ENCODE results near the gene PRKG1. TPM values are rescaled to one million over a fixed set of nuclear protein-coding genes. Genes with fewer than 3 reads are reported as not detected.

Gene PRKG1
- total RNA-seq, 1 experiment from 2014 or later, result 136 TPM

GRCh38 chr10:52043811-52044210 is 969.5 kb downstream of the PRKG1 start:
- in situ Hi-C loops (cut with HindIII; ENCODE audit: low sequenced_read_pairs), result no loop called here
- no peak for DNase-seq (ENCODE audit: low spot score)

GRCh38 chr10:52048051-52048450 is 973.8 kb downstream of the PRKG1 start:
- no peak for DNase-seq (ENCODE audit: low spot score)
- in situ Hi-C loops (cut with HindIII; ENCODE audit: low sequenced_read_pairs), result no loop called here

GRCh38 chr10:52050429-52051047 is 976.3 kb downstream of the PRKG1 start:
- no peak for DNase-seq (ENCODE audit: low spot score)
- in situ Hi-C loops (cut with HindIII; ENCODE audit: low sequenced_read_pairs), result no loop called here

- in situ Hi-C loops (cut with HindIII; ENCODE audit: low sequenced_read_pairs), result no loop called here
- DNase-seq (ENCODE audit: low spot score), result no peak
Measured at GRCh38 chr10:52053497-52053896, 979.2 kb downstream of the PRKG1 start.

GRCh38 chr10:52056291-52056690 is 982.0 kb downstream of the PRKG1 start:
- no peak for DNase-seq (ENCODE audit: low spot score)
- in situ Hi-C loops (cut with HindIII; ENCODE audit: low sequenced_read_pairs), result no loop called here

GRCh38 chr10:52059089-52059488 is 984.8 kb downstream of the PRKG1 start:
- in situ Hi-C loops (cut with HindIII; ENCODE audit: low sequenced_read_pairs), result no loop called here
- DNase-seq (ENCODE audit: low spot score), result no peak

GRCh38 chr10:52063159-52063558 is 988.9 kb downstream of the PRKG1 start:
- no peak for DNase-seq (ENCODE audit: low spot score)
- in situ Hi-C loops (cut with HindIII; ENCODE audit: low sequenced_read_pairs), result no loop called here

- in situ Hi-C loops (cut with HindIII; ENCODE audit: low sequenced_read_pairs), result no loop called here
- no peak for DNase-seq (ENCODE audit: low spot score)
Measured at GRCh38 chr10:52064084-52064845, 990.0 kb downstream of the PRKG1 start.

GRCh38 chr10:52066383-52066782 is 992.1 kb downstream of the PRKG1 start:
- DNase-seq (ENCODE audit: low spot score), result no peak
- in situ Hi-C loops (cut with HindIII; ENCODE audit: low sequenced_read_pairs), result no loop called here

GRCh38 chr10:52068485-52068884 is 994.2 kb downstream of the PRKG1 start:
- DNase-seq (ENCODE audit: low spot score), result no peak
- in situ Hi-C loops (cut with HindIII; ENCODE audit: low sequenced_read_pairs), result no loop called here

GRCh38 chr10:52071814-52072213 is 997.5 kb downstream of the PRKG1 start:
- in situ Hi-C loops (cut with HindIII; ENCODE audit: low sequenced_read_pairs), result no loop called here
- no peak for DNase-seq (ENCODE audit: low spot score)

GRCh38 chr10:52074505-52075026 is 1000.3 kb downstream of the PRKG1 start:
- DNase-seq (ENCODE audit: low spot score), result no peak
- in situ Hi-C loops (cut with HindIII; ENCODE audit: low sequenced_read_pairs), result no loop called here

- in situ Hi-C loops (cut with HindIII; ENCODE audit: low sequenced_read_pairs), result no loop called here
- no peak for DNase-seq (ENCODE audit: low spot score)
Measured at GRCh38 chr10:52077814-52078213, 1003.5 kb downstream of the PRKG1 start.

GRCh38 chr10:52078397-52078937 is 1004.2 kb downstream of the PRKG1 start:
- in situ Hi-C loops (cut with HindIII; ENCODE audit: low sequenced_read_pairs), result no loop called here
- DNase-seq (ENCODE audit: low spot score), result no peak

GRCh38 chr10:52082307-52082706 is 1008.0 kb downstream of the PRKG1 start:
- in situ Hi-C loops (cut with HindIII; ENCODE audit: low sequenced_read_pairs), result no loop called here
- no peak for DNase-seq (ENCODE audit: low spot score)

- DNase-seq (ENCODE audit: low spot score), result no peak
- in situ Hi-C loops (cut with HindIII; ENCODE audit: low sequenced_read_pairs), result no loop called here
Measured at GRCh38 chr10:52083422-52083821, 1009.1 kb downstream of the PRKG1 start.

GRCh38 chr10:52092390-52092789 is 1018.1 kb downstream of the PRKG1 start:
- DNase-seq (ENCODE audit: low spot score), result no peak
- in situ Hi-C loops (cut with HindIII; ENCODE audit: low sequenced_read_pairs), result no loop called here

GRCh38 chr10:52098130-52098529 is 1023.8 kb downstream of the PRKG1 start:
- DNase-seq (ENCODE audit: low spot score), result no peak
- in situ Hi-C loops (cut with HindIII; ENCODE audit: low sequenced_read_pairs), result no loop called here

- in situ Hi-C loops (cut with HindIII; ENCODE audit: low sequenced_read_pairs), result no loop called here
- no peak for DNase-seq (ENCODE audit: low spot score)
Measured at GRCh38 chr10:52099026-52099600, 1024.8 kb downstream of the PRKG1 start.

GRCh38 chr10:52100011-52100547 is 1025.8 kb downstream of the PRKG1 start:
- in situ Hi-C loops (cut with HindIII; ENCODE audit: low sequenced_read_pairs), result no loop called here
- no peak for DNase-seq (ENCODE audit: low spot score)

Data from G401 (cell line).